Neural cell (in vitro differentiated cells): Measurements from ENCODE around the gene GLRA2. TPM values are rescaled to one million over a fixed set of nuclear protein-coding genes. Genes with fewer than 3 reads are reported as not detected.

Source experiments
- H2AFZ ChIP-seq: fragments of 200-600, 300-800 bp; sonication (generic), shearing (Covaris generic); 2 replicates; pipeline ENCODE4 v1.6.0; 2014; ENCODE audit warnings: low read depth, mild to moderate bottlenecking, antibody characterized with exemption, low read length, moderate library complexity
- H3F3A ChIP-seq: fragments of 200-600 bp; shearing (Covaris generic); 2 replicates; pipeline ENCODE4 v1.6.1; 2016; ENCODE audit warnings: mild to moderate bottlenecking, moderate library complexity, mixed read lengths, antibody characterized with exemption, low read length; ENCODE audit not compliant: insufficient read depth, poor library complexity, severe bottlenecking
- H3K27ac ChIP-seq: fragments of 200-600, 300-800 bp; sonication (generic), shearing (Covaris generic); 2 replicates; pipeline ENCODE4 v1.5.1; 2014; ENCODE audit warnings: mild to moderate bottlenecking, low read length, moderate library complexity
- H3K27me3 ChIP-seq: fragments of 300-800, 200-600 bp; sonication (generic), shearing (Covaris generic); 2 replicates; pipeline ENCODE4 v1.6.0; 2014; ENCODE audit warnings: mild to moderate bottlenecking, low read depth, low read length, moderate library complexity; ENCODE audit not compliant: insufficient read depth
- H3K36me3 ChIP-seq: fragments of 300-800, 200-600 bp; sonication (generic), shearing (Covaris generic); 2 replicates; pipeline ENCODE4 v1.5.1; 2014; ENCODE audit warnings: mild to moderate bottlenecking, antibody characterized with exemption, low read length, moderate library complexity; ENCODE audit not compliant: insufficient read depth
- H3K4me2 ChIP-seq: fragments of 300-800, 200-600 bp; sonication (generic), shearing (Covaris generic); 2 replicates; pipeline ENCODE4 v1.6.0; 2014; ENCODE audit warnings: mild to moderate bottlenecking, low read length
- H3K4me3 ChIP-seq: fragments of 300-800, 200-600 bp; sonication (generic), shearing (Covaris generic); 2 replicates; pipeline ENCODE4 v1.5.1; 2014; ENCODE audit warnings: mild to moderate bottlenecking, low read length, moderate library complexity
- H3K79me2 ChIP-seq: fragments of 200-600 bp; shearing (Covaris generic); replicated peaks from 2 replicates; pipeline ENCODE4 v1.6.0; 2014; ENCODE audit warnings: mild to moderate bottlenecking, low read length, moderate library complexity; ENCODE audit not compliant: insufficient read depth
- H3K9ac ChIP-seq: fragments of 300-800, 200-600 bp; sonication (generic), shearing (Covaris generic); 2 replicates; pipeline ENCODE4 v1.6.1; 2016; ENCODE audit warnings: mild to moderate bottlenecking, low read length, mixed read lengths
- H3K9me2 ChIP-seq: fragments of 200-600 bp; shearing (Covaris generic); 2 replicates; pipeline ENCODE4 v1.6.1; 2016; ENCODE audit warnings: mild to moderate bottlenecking, low read length, mixed read lengths; ENCODE audit not compliant: insufficient read depth
- H3K9me3 ChIP-seq: fragments of 200-600, 300-800 bp; sonication (generic), shearing (Covaris generic); 2 replicates; pipeline ENCODE4 v1.6.1; 2016; ENCODE audit warnings: mild to moderate bottlenecking, mixed run types, low read length, moderate library complexity, mixed read lengths
- H4K20me1 ChIP-seq: fragments of 200-600 bp; shearing (Covaris generic); 2 replicates; pipeline ENCODE4 v1.6.1; 2016; ENCODE audit warnings: mild to moderate bottlenecking, mixed run types; ENCODE audit not compliant: insufficient read depth
- CTCF ChIP-seq: fragments of 450-650 bp; IDR thresholded peaks from 2 replicates; pipeline ENCODE4 v1.5.1; 2014; ENCODE audit warnings: antibody characterized with exemption, mild to moderate bottlenecking, moderate library complexity; ENCODE audit not compliant: poor library complexity, severe bottlenecking
- EP300 ChIP-seq: fragments of 450-650 bp; conservative IDR thresholded peaks from 2 replicates; pipeline ENCODE4 v1.6.1; 2014; ENCODE audit warnings: antibody characterized with exemption, mild to moderate bottlenecking, moderate library complexity; ENCODE audit not compliant: poor library complexity, severe bottlenecking
- EZH2 ChIP-seq: fragments of 200-600, 300-800 bp; shearing (Covaris generic), sonication (generic); IDR thresholded peaks from 2 replicates; pipeline ENCODE4 v1.6.1; 2014; ENCODE audit warnings: antibody characterized with exemption, low read length, borderline replicate concordance, mild to moderate bottlenecking; ENCODE audit not compliant: insufficient read depth, poor library complexity, severe bottlenecking
- MXI1 ChIP-seq: fragments of 450-650 bp; conservative IDR thresholded peaks from 2 replicates; pipeline ENCODE4 v1.6.1; 2014; ENCODE audit warnings: antibody characterized with exemption, mild to moderate bottlenecking; ENCODE audit not compliant: poor library complexity, severe bottlenecking
- POLR2AphosphoS5 ChIP-seq: IDR thresholded peaks from 2 replicates; pipeline ENCODE4 v1.6.1; 2012
- RAD21 ChIP-seq: fragments of 450-650 bp; conservative IDR thresholded peaks from 2 replicates; pipeline ENCODE4 v1.6.1; 2014; ENCODE audit warnings: antibody characterized with exemption, mild to moderate bottlenecking, moderate library complexity
- SMC3 ChIP-seq: fragments of 450-650 bp; conservative IDR thresholded peaks from 2 replicates; pipeline ENCODE4 v1.6.1; 2014; ENCODE audit warnings: antibody characterized with exemption, mild to moderate bottlenecking, moderate library complexity; ENCODE audit not compliant: poor library complexity
- TAF1 ChIP-seq: IDR thresholded peaks from 2 replicates; pipeline ENCODE4 v1.6.1; 2012; ENCODE audit warnings: low read depth
- polyA plus RNA-seq: library from polyadenylated mRNA; depleted of rRNA; stranded (reverse); fragments of >200 nt; gene quantifications from 2 replicates; pipeline ENCODE4 v1.2.3, GENCODE V29; 2014
- TF ChIP-seq, protein P1 (sequence below): IDR thresholded peaks from 2 replicates; pipeline ENCODE4 v1.6.1; 2012; ENCODE audit warnings: borderline replicate concordance

GLRA2 gene
- polyA plus RNA-seq, 1 donor from 2014 or later: 18.6 TPM

- Histone ChIP-seq H3K4me3 (no peak overlapping the region), H3K36me3 (no peaks in the 10 kb centered on the region), H3F3A (no peaks in the 10 kb centered on the region), H3K79me2 (no peaks in the 10 kb centered on the region), H4K20me1 (no peaks in the 10 kb centered on the region), H3K4me2 (no peak overlapping the region), H2AFZ (no peak overlapping the region), H3K9ac (no peak overlapping the region), H3K9me3 (no peaks in the 10 kb centered on the region), H3K27me3 (no peaks in the 10 kb centered on the region), H3K9me2 (no peaks in the 10 kb centered on the region), H3K27ac (no peak overlapping the region)
- TF ChIP-seq POLR2AphosphoS5: no peak
- TF ChIP-seq TAF1: no peak
- TF ChIP-seq EZH2: no peak
- TF ChIP-seq, protein P1, sequence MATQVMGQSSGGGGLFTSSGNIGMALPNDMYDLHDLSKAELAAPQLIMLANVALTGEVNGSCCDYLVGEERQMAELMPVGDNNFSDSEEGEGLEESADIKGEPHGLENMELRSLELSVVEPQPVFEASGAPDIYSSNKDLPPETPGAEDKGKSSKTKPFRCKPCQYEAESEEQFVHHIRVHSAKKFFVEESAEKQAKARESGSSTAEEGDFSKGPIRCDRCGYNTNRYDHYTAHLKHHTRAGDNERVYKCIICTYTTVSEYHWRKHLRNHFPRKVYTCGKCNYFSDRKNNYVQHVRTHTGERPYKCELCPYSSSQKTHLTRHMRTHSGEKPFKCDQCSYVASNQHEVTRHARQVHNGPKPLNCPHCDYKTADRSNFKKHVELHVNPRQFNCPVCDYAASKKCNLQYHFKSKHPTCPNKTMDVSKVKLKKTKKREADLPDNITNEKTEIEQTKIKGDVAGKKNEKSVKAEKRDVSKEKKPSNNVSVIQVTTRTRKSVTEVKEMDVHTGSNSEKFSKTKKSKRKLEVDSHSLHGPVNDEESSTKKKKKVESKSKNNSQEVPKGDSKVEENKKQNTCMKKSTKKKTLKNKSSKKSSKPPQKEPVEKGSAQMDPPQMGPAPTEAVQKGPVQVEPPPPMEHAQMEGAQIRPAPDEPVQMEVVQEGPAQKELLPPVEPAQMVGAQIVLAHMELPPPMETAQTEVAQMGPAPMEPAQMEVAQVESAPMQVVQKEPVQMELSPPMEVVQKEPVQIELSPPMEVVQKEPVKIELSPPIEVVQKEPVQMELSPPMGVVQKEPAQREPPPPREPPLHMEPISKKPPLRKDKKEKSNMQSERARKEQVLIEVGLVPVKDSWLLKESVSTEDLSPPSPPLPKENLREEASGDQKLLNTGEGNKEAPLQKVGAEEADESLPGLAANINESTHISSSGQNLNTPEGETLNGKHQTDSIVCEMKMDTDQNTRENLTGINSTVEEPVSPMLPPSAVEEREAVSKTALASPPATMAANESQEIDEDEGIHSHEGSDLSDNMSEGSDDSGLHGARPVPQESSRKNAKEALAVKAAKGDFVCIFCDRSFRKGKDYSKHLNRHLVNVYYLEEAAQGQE: no peak
- no peak for TF ChIP-seq CTCF
- TF ChIP-seq SMC3: no peak
- TF ChIP-seq MXI1: no peak
- no peak for TF ChIP-seq RAD21
- no peak for TF ChIP-seq EP300
These were observed 32.1 kb upstream of the GLRA2 start for GRCh38 chrX:14497184-14497666.

- Histone ChIP-seq H3K9me3 (no peaks in the 10 kb centered on the region), H3K36me3 (no peaks in the 10 kb centered on the region), H3K4me2 (no peak overlapping the region), H4K20me1 (no peaks in the 10 kb centered on the region), H3K27ac (no peak overlapping the region), H3K9me2 (no peaks in the 10 kb centered on the region), H3F3A (no peaks in the 10 kb centered on the region), H3K4me3 (no peak overlapping the region), H3K79me2 (no peaks in the 10 kb centered on the region), H3K27me3 (no peaks in the 10 kb centered on the region), H3K9ac (no peak overlapping the region), H2AFZ (no peak overlapping the region)
- no peak for TF ChIP-seq MXI1
- TF ChIP-seq TAF1: no peak
- no peak for TF ChIP-seq EP300
- TF ChIP-seq, protein P1: no peak
- no peak for TF ChIP-seq EZH2
- no peak for TF ChIP-seq POLR2AphosphoS5
- TF ChIP-seq SMC3: no peak
- no peak for TF ChIP-seq CTCF
- TF ChIP-seq RAD21: no peak
These were observed 28.0 kb upstream of the GLRA2 start for GRCh38 chrX:14501327-14501726.
